D721Med (cell line): ENCODE results near the gene GLYATL3.

Source experiments
- DNase-seq: peaks from one replicate; pipeline ENCODE4 v3.0.0; 2011; ENCODE audit warnings: low spot score; ENCODE audit not compliant: insufficient read length
- FAIRE-seq: peaks from 2 replicates; lab custom pipeline; 2011; peaks lifted over from hg19 to GRCh38; lab: Jason Lieb, UNC
- TF ChIP-seq, protein P1 (sequence below): IDR thresholded peaks from 2 replicates; pipeline ENCODE4 v1.5.1; 2012; ENCODE audit warnings: mild to moderate bottlenecking, control low read depth; ENCODE audit not compliant: insufficient read depth; ENCODE audit errors: missing control alignments

The GLYATL3 gene

DNA sequence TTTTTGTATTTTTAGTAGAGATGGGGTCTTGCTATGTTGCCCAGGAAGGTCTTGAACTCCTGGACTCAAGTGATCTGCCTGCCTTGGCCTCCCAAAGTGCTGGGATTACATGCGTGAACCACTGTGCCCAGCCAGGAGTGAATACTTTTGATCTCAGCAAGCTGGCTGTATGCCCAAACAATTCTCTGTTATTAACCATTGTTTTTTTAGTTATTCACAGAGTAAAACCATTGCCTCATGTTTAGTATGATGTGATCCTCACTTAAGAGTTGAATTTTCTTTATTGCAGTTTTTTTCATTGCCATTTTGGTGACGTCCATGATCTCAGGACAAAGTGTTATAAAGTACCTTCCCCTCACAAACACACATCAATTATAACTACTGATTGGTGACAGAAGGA is 65.5 kb downstream of the GLYATL3 start:
- FAIRE-seq (no peak), DNase-seq (no peak)
- TF ChIP-seq, protein P1, sequence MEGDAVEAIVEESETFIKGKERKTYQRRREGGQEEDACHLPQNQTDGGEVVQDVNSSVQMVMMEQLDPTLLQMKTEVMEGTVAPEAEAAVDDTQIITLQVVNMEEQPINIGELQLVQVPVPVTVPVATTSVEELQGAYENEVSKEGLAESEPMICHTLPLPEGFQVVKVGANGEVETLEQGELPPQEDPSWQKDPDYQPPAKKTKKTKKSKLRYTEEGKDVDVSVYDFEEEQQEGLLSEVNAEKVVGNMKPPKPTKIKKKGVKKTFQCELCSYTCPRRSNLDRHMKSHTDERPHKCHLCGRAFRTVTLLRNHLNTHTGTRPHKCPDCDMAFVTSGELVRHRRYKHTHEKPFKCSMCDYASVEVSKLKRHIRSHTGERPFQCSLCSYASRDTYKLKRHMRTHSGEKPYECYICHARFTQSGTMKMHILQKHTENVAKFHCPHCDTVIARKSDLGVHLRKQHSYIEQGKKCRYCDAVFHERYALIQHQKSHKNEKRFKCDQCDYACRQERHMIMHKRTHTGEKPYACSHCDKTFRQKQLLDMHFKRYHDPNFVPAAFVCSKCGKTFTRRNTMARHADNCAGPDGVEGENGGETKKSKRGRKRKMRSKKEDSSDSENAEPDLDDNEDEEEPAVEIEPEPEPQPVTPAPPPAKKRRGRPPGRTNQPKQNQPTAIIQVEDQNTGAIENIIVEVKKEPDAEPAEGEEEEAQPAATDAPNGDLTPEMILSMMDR = no peak

DNA sequence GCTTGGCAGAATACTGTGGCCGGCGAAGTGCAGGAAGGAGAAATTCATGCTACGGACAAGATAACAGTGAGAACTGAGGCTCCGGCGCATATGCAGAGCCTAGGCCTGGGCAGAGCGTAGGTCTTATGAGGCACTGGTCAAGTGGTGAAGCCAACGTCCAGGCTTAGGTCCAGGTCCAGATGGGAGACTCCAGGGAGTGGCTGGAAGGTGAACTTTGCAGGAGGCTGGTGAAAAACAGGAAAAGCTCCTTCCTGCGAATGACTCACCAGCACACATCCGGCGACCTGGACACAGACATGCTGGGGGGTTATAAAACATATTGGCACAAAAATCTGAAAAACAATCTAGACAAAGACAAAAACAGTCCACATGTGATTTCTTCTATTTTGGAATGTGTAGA is 66.1 kb downstream of the GLYATL3 start:
- no peak for DNase-seq
- TF ChIP-seq, protein P1 = no peak
- no peak for FAIRE-seq

DNA sequence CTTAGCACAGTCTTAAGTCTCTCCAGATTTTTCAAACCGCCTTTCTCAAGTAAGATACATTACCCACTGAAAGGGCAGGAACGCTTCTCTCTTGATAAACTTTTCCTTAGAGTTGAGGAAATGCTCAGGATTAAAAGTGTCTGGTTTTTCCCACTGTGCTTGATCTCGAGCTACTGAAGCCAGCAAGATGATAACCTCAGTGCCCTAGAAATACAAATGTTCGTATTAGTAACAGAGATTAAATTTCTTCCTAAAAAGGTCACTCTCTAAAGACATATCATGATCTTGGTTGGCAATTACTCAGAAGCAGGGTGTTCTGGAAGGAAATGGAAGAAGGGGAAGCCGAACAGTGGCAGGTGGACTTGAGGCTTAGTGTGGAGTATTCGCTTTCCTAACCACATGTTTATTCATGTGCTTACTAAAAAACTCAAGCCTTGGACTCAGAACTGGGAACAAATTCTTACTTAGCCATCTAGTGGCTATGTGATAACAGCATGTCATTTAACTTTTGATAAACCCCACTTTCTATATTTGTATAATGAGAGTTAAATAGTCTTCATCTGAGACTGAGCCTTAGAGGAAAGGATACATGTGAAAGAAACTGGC is 70.9 kb downstream of the GLYATL3 start:
- TF ChIP-seq, protein P1 = peak; percentile 8
- FAIRE-seq (no peak), DNase-seq (no peak)

DNA sequence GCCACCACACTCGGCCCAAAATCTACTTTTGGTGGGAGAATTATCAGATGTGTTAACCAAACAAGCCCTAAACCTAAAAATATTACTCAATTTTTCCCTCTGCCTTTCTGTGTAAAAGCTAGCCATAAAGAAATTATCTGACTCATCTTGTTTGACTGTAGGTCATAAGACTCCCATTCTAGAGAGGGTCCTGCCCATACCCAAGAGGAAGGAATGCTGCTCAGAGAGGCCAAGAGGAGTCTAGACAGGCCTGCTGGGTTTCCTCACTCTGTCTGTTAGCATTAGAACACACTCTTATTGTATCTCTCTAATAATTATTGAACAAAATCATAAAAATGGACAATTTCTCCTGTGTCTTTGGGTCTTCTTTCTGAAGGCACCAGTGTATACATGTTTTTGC is 76.9 kb downstream of the GLYATL3 start:
- TF ChIP-seq, protein P1 = no peak
- no peak for FAIRE-seq
- DNase-seq = no peak
